ENCODE results near the gene CARD11. TPM values are rescaled to one million over a fixed set of nuclear protein-coding genes. Genes with fewer than 3 reads are reported as not detected.
"Not testable (repeated sequence)": the region's sequence is repeated elsewhere in the genome, so short reads cannot be mapped to it uniquely, and the experiment has no call there.

The CARD11 gene
- total and polyA plus RNA-seq, 11 donors, result 0.15 to 3.2 (median 0.33) TPM; not detected in 2

GRCh38 chr7:3027005-3027845, 16.4 kb downstream of the CARD11 start:
- ATAC-seq, result no peak
- Histone ChIP-seq H3K36me3 (no peaks in the 10 kb centered on the region), H3K27me3 (peaks cover 0 to 17% (median 0%) of the 10 kb centered on the region in 9 donors), H3K9me3 (peaks cover 0 to 19% (median 4%) of the 10 kb centered on the region in 12 donors), H3K4me3 (no peak overlapping the region), H3K4me1 (no peaks in the 10 kb centered on the region), H3K27ac (no peak overlapping the region)
- DNase-seq, result no peak
- TF ChIP-seq CTCF (IDR thresholded peaks at IDR 0.05) (no peak), POLR2A (IDR thresholded peaks at IDR 0.05) (no peak)
- intact Hi-C loops (cut with DNase I), result no loop called here
- 65 to 75% (median 70%) methylated on average over 20 of the region's 20 CpGs for WGBS, 4 donors

- WGBS, 4 donors, result 83 to 89% (median 87%) methylated on average over 3 of the region's 3 CpGs
- TF ChIP-seq CTCF (IDR thresholded peaks at IDR 0.05), result no peak
- no peak for TF ChIP-seq POLR2A (IDR thresholded peaks at IDR 0.05)
These were observed 18.1 kb downstream of the CARD11 start for GRCh38 chr7:3025616-3026015.

DNA sequence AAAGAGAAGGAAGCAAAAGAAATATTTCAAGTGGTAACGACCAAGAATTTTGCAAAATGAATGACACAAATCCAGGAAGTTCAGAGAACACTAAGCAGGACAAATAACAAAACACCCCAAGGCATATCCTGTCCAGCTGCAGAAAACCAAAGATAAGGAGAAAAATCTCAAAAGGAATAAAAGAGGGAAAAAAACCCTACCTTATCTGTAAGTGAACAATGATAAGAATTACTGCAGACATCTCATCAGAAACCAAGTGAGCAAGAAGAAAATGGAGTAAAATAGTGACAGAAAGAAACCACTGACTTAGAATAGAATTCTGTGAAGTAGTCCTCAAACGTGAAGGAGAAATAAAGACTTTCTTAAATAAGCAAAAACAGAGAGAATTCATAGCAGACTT, 21.8 kb downstream of the CARD11 start:
- 38 to 57% (median 53%) methylated on average over 2 of the region's 2 CpGs for WGBS, 4 donors
- no peak overlapping the region for H3K4me3 ChIP-seq
- no peak for ATAC-seq
- intact Hi-C loops (cut with DNase I), result loop anchor here in 1 of 10 donors (2.0 kb wide), 1 partner anchor 55 kb away; no protein-coding TSS in a partner anchor
- H3K9me3 ChIP-seq, result peaks cover 0 to 47% (median 21%) of the 10 kb centered on the region in 12 donors
- no peaks in the 10 kb centered on the region for H3K36me3 ChIP-seq
- H3K27me3 ChIP-seq, result peaks cover 0 to under 1% (median 0%) of the 10 kb centered on the region in 9 donors
- DNase-seq, result no peak
- H3K27ac ChIP-seq, result no peak overlapping the region
- no peaks in the 10 kb centered on the region for H3K4me1 ChIP-seq
- TF ChIP-seq POLR2A (IDR thresholded peaks at IDR 0.05) (no peak), CTCF (IDR thresholded peaks at IDR 0.05) (no peak)

More at GRCh38 chr7:3025616-3026015, 18.1 kb downstream of the CARD11 start:
- intact Hi-C loops (cut with DNase I), result no loop called here
- no peaks in the 10 kb centered on the region for H3K4me1 ChIP-seq
- DNase-seq, result no peak
- H3K27me3 ChIP-seq, result peaks cover 0 to 7% (median 0%) of the 10 kb centered on the region in 9 donors
- ATAC-seq, result no peak
- no peak overlapping the region for H3K4me3 ChIP-seq
- H3K9me3 ChIP-seq, result peaks cover 0 to 32% (median 12%) of the 10 kb centered on the region in 12 donors
- no peaks in the 10 kb centered on the region for H3K36me3 ChIP-seq
- no peak overlapping the region for H3K27ac ChIP-seq

GRCh38 chr7:3021224-3021623, 22.4 kb downstream of the CARD11 start:
- H3K9me3 ChIP-seq, result peaks cover 0 to 46% (median 21%) of the 10 kb centered on the region in 12 donors
- not testable (repeated sequence) for H3K4me1 ChIP-seq, DNase-seq, H3K36me3 ChIP-seq, ATAC-seq, H3K27ac ChIP-seq, H3K4me3 ChIP-seq, H3K27me3 ChIP-seq
- 88 to 94% (median 93%) methylated on average over 8 of the region's 8 CpGs for WGBS, 4 donors
- intact Hi-C loops (cut with DNase I), result loop anchor here in 1 of 10 donors (2.0 kb wide), 1 partner anchor 54 kb away; no protein-coding TSS in a partner anchor

All from heart left ventricle (tissue), 16 donors.